GM21526 (cell line): Measurements from ENCODE around the gene NCKAP5.

Source experiments
- ATAC-seq: cut with Tn5 transposase; IDR thresholded peaks from one replicate; pipeline ENCODE4 v1.9.1; 2021; ENCODE audit warnings: moderate library complexity; ENCODE audit not compliant: unreplicated experiment, low FRiP score

NCKAP5 gene

GRCh38 chr2:133568172-133568571, at the start of gene NCKAP5:
NCKAP5 (minus strand) TSS chr2:133568463; CDS start chr2:133517526, 50,937 bp downstream.
- ATAC-seq = no peak

GRCh38 chr2:133609664-133610063, 41.4 kb upstream of the NCKAP5 start:
- ATAC-seq = no peak

GRCh38 chr2:133608291-133608690, 40.0 kb upstream of the NCKAP5 start:
- ATAC-seq = no peak

- no peak for ATAC-seq
Measured at GRCh38 chr2:133607679-133608078, 39.4 kb upstream of the NCKAP5 start.

- ATAC-seq = no peak
Measured at GRCh38 chr2:133606616-133607015, 38.4 kb upstream of the NCKAP5 start.

GRCh38 chr2:133605766-133606137, 37.5 kb upstream of the NCKAP5 start:
- ATAC-seq = no peak

GRCh38 chr2:133605011-133605765, 36.9 kb upstream of the NCKAP5 start:
- no peak for ATAC-seq

GRCh38 chr2:133603109-133603508, 34.8 kb upstream of the NCKAP5 start:
- no peak for ATAC-seq

GRCh38 chr2:133602538-133602937, 34.3 kb upstream of the NCKAP5 start:
- no peak for ATAC-seq

- ATAC-seq = no peak
Measured at GRCh38 chr2:133600266-133600928, 32.1 kb upstream of the NCKAP5 start.

GRCh38 chr2:133599811-133600210, 31.5 kb upstream of the NCKAP5 start:
- ATAC-seq = no peak

GRCh38 chr2:133599211-133599803, 31.0 kb upstream of the NCKAP5 start:
- no peak for ATAC-seq

- no peak for ATAC-seq
Measured at GRCh38 chr2:133598769-133599168, 30.5 kb upstream of the NCKAP5 start.

GRCh38 chr2:133596701-133597393, 28.6 kb upstream of the NCKAP5 start:
- no peak for ATAC-seq

- no peak for ATAC-seq
Measured at GRCh38 chr2:133591164-133591563, 22.9 kb upstream of the NCKAP5 start.

- no peak for ATAC-seq
Measured at GRCh38 chr2:133589456-133589855, 21.2 kb upstream of the NCKAP5 start.

- no peak for ATAC-seq
Measured at GRCh38 chr2:133588144-133588543, 19.9 kb upstream of the NCKAP5 start.

- ATAC-seq = no peak
Measured at GRCh38 chr2:133586978-133587377, 18.7 kb upstream of the NCKAP5 start.

GRCh38 chr2:133581010-133581760, 12.9 kb upstream of the NCKAP5 start:
- ATAC-seq = no peak

- ATAC-seq = no peak
Measured at GRCh38 chr2:133579274-133579673, 11.0 kb upstream of the NCKAP5 start.
